KBM-7 (cell line): Measurements from ENCODE around the gene VAV3.
A peak's percentile ranks its signal among the peaks of the same experiment; 100 is the strongest.

Experiments used
- DNase-seq: peaks from one replicate; pipeline ENCODE4 v3.0.0-alpha.2; 2015
- in situ Hi-C: fragments of 300-500 bp; cut with MboI; formaldehyde crosslinking; loops from 2 replicates; pipeline ENCODE4 v1.14.3; 2020; ENCODE audit warnings: low sequenced_read_pairs, low pct_unique_long_range_greater_than_20kb, mixed read lengths

The VAV3 gene

GRCh38 chr1:107541412-107541811 lies 423.6 kb downstream of the VAV3 start:
- in situ Hi-C loops = no loop called here
- DNase-seq = no peak

- DNase-seq = no peak
- in situ Hi-C loops = no loop called here
These were observed 426.5 kb downstream of the VAV3 start for GRCh38 chr1:107538502-107538901.

- in situ Hi-C loops = no loop called here
- no peak for DNase-seq
These were observed 428.7 kb downstream of the VAV3 start for GRCh38 chr1:107536266-107536665.

- in situ Hi-C loops = no loop called here
- no peak for DNase-seq
These were observed 429.9 kb downstream of the VAV3 start for GRCh38 chr1:107535091-107535490.

GRCh38 chr1:107534632-107535031 lies 430.3 kb downstream of the VAV3 start:
- no peak for DNase-seq
- in situ Hi-C loops = no loop called here

- in situ Hi-C loops = no loop called here
- DNase-seq = no peak
These were observed 431.5 kb downstream of the VAV3 start for GRCh38 chr1:107533436-107533835.

GRCh38 chr1:107532318-107532717 lies 432.7 kb downstream of the VAV3 start:
- DNase-seq = no peak
- in situ Hi-C loops = no loop called here

GRCh38 chr1:107531065-107531908 lies 433.7 kb downstream of the VAV3 start:
- DNase-seq = no peak
- in situ Hi-C loops = no loop called here

- no peak for DNase-seq
- in situ Hi-C loops = no loop called here
These were observed 434.4 kb downstream of the VAV3 start for GRCh38 chr1:107530543-107530942.

- peak; percentile 49 for DNase-seq
- in situ Hi-C loops = no loop called here
These were observed 435.4 kb downstream of the VAV3 start for GRCh38 chr1:107529511-107530149.

- DNase-seq = no peak
- in situ Hi-C loops = no loop called here
These were observed 438.3 kb downstream of the VAV3 start for GRCh38 chr1:107526524-107527198.

- in situ Hi-C loops = no loop called here
- DNase-seq = no peak
These were observed 439.0 kb downstream of the VAV3 start for GRCh38 chr1:107525961-107526360.

- DNase-seq = no peak
- in situ Hi-C loops = no loop called here
These were observed 439.8 kb downstream of the VAV3 start for GRCh38 chr1:107525145-107525544.

GRCh38 chr1:107524301-107524700 lies 440.7 kb downstream of the VAV3 start:
- in situ Hi-C loops = no loop called here
- no peak for DNase-seq

GRCh38 chr1:107523736-107524135 lies 441.2 kb downstream of the VAV3 start:
- no peak for DNase-seq
- in situ Hi-C loops = no loop called here

GRCh38 chr1:107523061-107523460 lies 441.9 kb downstream of the VAV3 start:
- in situ Hi-C loops = no loop called here
- no peak for DNase-seq
